Measurements from ENCODE around the gene LIM2.

The LIM2 gene

DNA sequence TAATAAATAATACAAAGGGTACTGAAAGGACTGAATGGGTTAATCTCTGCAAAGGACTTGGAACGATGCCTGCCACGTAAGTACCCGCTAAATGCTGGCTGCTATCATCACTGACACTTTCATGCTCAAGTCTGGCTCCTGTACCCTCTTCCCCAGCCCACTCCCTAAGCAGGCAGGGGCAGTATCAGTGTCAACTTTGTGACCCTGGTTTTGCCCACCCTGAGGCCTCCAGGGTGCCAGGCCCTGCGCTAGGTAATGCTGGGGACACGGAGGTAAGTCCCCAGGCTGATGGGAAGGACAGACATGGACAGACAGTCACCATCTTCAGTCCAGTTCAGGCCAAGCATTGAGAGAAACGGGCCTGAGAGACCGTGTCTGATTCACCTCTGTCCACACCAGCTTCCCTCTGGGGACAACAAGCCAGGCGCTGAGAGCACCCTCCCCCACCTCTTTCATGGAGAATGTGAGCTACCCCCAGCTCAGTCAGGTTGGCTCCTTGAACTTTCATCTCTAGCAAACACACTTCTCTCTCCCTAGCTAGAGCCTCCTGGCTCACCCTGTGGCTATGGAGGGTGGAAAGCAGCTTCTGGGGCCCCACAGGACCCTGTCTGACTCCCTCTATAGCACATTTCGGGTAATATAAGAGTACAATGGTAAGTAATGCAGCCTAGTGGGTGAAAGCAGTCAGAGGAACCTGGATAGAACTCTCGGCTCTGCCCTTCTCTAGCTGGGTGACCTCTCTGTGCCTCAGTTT, 22.4 kb downstream of the LIM2 start:
- DNase-seq = no peak

DNA sequence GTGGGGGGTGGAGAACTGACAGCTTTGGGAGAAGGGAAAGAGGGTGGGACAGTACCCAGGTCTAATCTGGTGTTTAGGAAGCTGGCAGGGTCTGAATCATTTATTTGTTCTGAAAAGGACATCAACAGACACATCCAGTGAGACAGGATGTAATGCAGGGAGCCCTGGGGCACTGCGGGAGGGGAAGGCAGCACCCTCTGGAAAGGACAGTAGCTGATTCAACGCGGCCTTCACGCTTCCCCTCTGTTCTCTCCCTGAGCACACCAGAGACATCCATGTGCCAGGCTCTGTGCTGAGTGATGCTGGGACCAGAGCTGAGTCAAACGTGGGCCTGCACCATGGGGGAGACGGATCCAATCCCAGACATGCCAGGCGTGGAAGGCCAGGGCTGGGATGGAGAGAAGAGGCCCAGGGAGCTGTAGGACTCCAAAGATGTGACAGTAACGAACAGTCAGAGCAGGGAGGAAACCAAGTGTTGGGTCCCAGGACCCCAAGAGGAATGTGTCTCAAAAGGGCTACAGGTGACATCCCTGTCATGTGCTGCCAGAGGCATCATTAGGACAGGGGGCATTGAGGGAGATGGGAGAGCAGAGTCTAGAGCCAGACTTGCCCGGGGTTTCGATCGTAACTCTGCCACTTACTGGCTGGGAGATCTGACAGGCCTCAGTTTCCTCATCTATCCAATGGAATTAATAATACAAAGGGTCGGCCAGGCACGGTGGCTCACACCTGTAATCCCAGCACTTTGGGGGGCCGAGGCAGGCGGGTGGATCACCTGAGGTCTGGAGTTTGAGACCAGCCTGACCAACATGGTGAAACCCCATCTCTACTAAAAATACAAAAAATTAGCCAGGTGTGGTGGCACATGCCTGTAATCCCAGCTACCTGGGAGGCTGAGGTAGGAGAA, 23.3 kb downstream of the LIM2 start:
- no peak for DNase-seq

- DNase-seq = no peak
These were observed 26.5 kb downstream of the LIM2 start for GRCh38 chr19:51361239-51361638.

GRCh38 chr19:51359294-51359693, 28.5 kb downstream of the LIM2 start:
- no peak for DNase-seq

DNA sequence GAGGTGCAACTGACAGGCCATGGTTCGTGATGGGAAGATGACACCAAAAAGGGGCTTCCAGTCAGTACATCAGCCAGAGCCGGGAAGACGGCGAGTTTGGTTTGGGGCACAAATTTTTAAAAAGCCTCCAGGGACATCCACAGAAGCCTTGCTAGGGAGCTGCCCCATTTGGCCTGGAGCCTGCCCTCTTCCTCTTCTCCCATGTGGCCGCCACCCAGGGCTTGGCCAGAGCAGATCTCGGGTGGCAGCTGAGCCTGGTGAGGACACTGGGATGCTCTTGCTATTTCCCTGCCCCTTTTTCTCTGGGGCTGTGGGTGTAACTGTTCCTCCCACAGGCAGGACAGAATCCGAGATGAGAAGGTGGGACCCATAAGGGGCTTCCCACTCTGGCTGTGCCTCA, 29.8 kb downstream of the LIM2 start:
- DNase-seq = no peak

- no peak for DNase-seq
These were observed 31.5 kb downstream of the LIM2 start for GRCh38 chr19:51356159-51356801.

DNA sequence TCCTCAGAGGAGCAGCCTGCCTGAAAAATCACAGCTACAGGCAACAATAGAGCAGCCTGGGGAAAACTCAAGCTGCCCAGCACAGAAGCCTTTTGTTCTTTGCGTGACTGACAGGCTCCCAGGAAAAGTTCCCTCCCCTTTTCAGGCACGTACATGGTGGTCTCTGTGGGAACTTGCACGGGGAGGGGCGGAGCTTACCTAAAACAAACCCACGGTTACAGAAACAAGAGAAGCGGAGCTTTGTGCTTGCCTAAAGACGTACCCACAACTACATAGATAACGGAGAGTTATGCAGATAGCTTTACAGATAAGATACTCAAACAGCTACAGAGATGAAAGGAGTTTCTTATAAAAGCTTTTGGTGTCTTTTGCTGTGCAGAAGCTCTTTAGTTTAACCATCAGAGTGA, 33.0 kb downstream of the LIM2 start:
- no peak for DNase-seq

GRCh38 chr19:51354103-51354741, 33.6 kb downstream of the LIM2 start:
- DNase-seq = no peak

DNA sequence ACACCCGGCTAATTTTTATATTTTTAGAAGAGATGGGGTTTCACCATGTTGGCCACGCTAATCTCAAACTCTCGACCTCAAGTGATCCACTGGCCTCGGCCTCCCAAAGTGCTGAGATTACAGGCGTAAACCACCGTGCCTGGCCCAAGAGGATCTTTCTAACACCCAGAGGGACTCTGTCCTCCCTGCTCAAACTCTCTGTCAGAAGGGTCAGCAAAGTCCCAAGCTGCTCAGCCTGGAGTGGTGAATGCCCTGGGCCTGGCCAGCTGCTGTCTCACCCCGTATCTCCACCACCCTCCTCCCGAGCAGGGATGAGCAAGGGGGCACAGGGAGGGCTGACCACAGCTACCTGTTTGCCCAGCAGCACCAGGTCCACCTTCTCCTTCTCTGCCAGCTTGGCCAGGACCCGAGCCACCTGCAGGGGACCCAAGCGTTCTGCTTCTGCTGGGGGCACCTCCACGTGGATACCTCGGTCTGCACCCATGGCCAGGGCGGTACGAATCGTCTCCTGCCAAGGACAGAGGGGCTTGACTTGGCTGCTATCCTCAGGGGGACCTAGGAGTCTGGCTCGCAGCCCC, 34.9 kb downstream of the LIM2 start:
- no peak for DNase-seq

- DNase-seq = no peak
These were observed 36.3 kb downstream of the LIM2 start for GRCh38 chr19:51351266-51351990.

- DNase-seq = no peak
These were observed 40.4 kb downstream of the LIM2 start for GRCh38 chr19:51347209-51347928.

DNA sequence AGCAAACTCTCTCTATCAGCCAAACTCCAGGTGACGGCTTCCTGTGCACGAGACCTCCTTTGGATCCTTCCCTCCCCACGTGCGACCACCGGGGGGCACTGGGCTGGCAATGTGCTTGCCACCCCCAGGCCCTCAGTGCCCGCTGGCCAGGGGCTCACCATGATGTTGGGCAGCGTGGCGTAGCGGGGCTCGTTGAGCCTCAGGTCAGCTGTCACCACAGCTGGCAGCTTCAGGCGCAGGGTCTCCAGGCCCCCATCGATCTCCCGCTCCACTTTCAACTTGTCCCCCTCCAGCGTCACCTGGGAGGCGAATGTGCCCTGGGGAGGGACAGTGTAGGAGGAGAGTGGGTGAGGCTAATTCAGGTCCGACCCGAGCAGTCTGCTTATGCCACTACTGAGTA, 41.0 kb downstream of the LIM2 start:
- no peak for DNase-seq

DNA sequence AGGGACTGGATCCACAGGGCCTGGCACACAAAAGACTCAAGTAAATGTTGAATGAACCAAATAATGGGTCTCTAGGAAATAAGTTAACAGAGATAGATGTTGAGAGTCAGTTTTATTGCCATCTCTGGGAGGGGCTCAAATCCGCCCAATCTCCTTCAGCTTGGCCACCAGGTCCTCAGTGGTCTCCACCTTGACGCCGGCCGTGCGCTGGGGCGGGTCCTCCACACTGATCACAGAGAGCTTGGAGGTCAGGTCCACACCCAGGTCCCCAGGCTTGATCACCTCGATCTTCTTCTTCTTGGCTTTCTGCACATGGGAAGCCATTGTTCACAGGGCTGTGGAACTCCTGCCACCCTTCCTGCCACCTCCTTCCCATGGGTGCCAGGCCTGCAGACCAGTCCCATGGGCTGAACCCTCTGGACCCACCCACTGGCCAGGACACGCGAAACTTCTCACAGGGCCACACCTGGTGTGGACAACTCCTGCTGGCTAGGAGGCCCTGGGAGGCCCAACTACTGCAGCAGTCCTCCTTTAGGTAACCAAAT, 42.6 kb downstream of the LIM2 start:
- DNase-seq = no peak

DNA sequence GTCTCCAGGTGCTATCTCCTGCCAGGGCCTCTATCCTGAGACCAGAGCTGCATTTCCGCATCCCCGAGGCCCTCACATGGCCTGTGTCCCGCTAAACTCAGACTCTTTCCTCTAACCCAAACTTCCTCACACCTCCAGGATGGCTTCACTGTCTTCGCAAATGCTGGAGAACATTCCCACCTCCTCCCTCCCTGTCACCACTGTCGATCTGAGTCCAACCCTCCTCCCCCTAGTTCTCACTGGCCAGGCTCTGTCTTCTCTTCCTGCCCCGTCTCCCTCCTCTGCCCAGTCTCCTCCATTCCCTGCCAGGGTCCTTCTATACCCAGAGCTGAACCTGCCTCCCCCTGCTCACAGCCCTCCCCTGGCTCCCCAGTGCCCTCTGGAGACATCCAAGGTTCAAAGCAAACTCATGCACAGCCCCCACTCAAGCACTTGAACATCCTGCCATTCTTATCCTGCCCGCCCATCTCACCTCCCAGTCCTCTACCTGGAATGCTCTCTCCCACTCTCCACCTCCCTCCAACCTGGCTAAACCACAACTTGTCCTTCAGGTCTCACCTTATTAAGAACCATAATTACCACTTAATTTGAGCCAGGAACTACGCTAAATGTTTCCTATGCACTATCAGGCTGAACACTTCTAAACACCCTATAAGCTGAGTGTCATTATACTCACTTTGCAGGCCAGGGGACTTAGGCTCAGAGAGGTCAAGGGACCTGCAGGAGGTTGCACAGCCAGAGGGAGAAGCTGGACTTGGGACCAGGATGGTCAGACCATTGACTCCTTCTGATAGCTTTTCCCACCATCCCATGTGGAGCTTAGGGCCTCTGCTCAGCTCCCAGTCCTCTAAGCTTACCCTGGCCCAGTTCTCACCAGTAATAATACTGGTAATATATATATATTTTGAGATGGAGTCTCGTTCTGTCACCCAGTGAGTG, 44.9 kb downstream of the LIM2 start:
- DNase-seq = no peak

DNA sequence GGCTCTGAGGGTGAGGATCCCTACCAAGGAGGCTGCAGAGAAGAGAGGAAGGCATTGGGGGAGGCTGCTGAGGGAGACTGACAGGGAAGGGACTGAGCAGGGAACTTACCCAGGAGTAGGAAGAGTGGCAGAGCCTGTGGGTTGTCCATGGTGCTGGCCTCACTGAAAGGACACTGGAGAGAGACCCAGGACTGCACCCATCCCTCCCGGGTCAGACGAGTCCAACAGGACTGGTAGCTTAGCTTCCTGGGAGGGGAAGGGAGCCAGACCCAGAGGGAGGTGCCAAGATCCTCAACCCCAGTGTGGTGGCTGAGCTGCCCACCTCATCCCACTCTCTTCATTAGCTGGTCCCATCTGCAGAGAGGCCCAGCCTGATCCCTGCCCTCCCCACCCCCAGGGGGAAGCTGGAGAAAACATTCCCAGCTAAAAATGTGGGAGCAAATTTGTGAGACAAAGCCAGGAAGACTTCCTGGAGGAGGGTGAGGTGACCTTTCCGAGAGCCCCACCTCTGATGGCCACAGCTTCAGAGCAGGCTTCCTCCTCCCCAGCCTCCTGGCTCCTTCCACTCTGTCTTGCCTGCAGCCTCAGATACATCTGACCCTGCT, 45.7 kb downstream of the LIM2 start, which contains the start of gene VSIG10L:
Gene VSIG10L (minus strand): TSS at position 164 of the 605 bp plus-strand sequence. CDS start 15 bp downstream, at position 149.
- no peak for DNase-seq

- DNase-seq = no peak
These were observed 46.7 kb downstream of the LIM2 start for GRCh38 chr19:51341066-51341465.

- DNase-seq = peak; percentile 88
These were observed 47.8 kb downstream of the LIM2 start for GRCh38 chr19:51339687-51340656.

- DNase-seq = no peak
These were observed 48.5 kb downstream of the LIM2 start for GRCh38 chr19:51339313-51339686.
